GM19397 (cell line): ENCODE measurements around the gene HUS1B.

Source experiments
- ATAC-seq: cut with Tn5 transposase; IDR thresholded peaks from one replicate; pipeline ENCODE4 v1.9.1; 2021; ENCODE audit warnings: mild to moderate bottlenecking, moderate library complexity; ENCODE audit not compliant: unreplicated experiment

The HUS1B gene

GRCh38 chr6:624979-625378 lies 31.9 kb downstream of the HUS1B start:
- ATAC-seq, result no peak

GRCh38 chr6:622462-622861 lies 34.4 kb downstream of the HUS1B start:
- ATAC-seq, result no peak

- no peak for ATAC-seq
These were observed 35.0 kb downstream of the HUS1B start for GRCh38 chr6:621931-622330.

GRCh38 chr6:620950-621349 lies 36.0 kb downstream of the HUS1B start:
- ATAC-seq, result no peak

GRCh38 chr6:620166-620565 lies 36.7 kb downstream of the HUS1B start:
- no peak for ATAC-seq

GRCh38 chr6:617456-618100 lies 39.3 kb downstream of the HUS1B start:
- no peak for ATAC-seq

GRCh38 chr6:613981-614380 lies 42.9 kb downstream of the HUS1B start:
- no peak for ATAC-seq

GRCh38 chr6:611928-612327 lies 45.0 kb downstream of the HUS1B start:
- no peak for ATAC-seq

GRCh38 chr6:610882-611281 lies 46.0 kb downstream of the HUS1B start:
- no peak for ATAC-seq

GRCh38 chr6:609905-610304 lies 47.0 kb downstream of the HUS1B start:
- ATAC-seq, result no peak

- ATAC-seq, result no peak
These were observed 50.0 kb downstream of the HUS1B start for GRCh38 chr6:606829-607379.
